Measurements from ENCODE around the gene C4BPB.
A peak's percentile ranks its signal among the peaks of the same experiment; 100 is the strongest.

Gene C4BPB

GRCh38 chr1:207084701-207085180 is 3.9 kb upstream of the C4BPB start:
- Mint-ChIP-seq H3K4me1 (peaks cover 24% of the 10 kb centered on the region), H3K27ac (no peak overlapping the region)
- ATAC-seq: peak; percentile 76

DNA sequence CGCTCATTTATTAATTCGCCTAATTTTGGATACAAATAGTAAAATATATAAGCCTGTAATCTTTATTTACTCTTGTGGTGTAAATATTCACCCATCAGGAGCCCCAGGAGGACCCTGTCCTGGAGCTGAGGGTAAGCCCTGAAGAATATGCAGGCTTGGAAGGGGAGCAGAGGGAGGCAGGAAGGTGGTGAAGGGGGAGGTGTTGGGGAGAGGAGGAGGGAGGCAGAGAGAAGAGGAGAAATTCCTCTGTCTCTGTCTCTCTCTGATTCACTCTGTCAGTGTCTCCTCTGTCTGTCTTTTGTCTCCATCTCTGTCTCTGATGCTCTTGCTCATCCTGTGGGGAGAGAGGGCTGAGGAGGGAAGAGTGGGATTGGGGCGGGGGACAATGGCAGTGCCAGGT is 2.8 kb upstream of the C4BPB start:
- Mint-ChIP-seq H3K36me3 (ENCODE audit: low read depth) (no peaks in the 10 kb centered on the region), H3K4me1 (peaks cover 29% of the 10 kb centered on the region), H3K27ac (no peak overlapping the region), H3K27me3 (peaks cover 2% of the 10 kb centered on the region), H3K4me3 (no peak overlapping the region), H3K9me3 (no peaks in the 10 kb centered on the region)
- ATAC-seq (no peak), DNase-seq (no peak)

More at GRCh38 chr1:207084701-207085180, 3.9 kb upstream of the C4BPB start:
- Mint-ChIP-seq H3K36me3 (ENCODE audit: low read depth) (no peaks in the 10 kb centered on the region), H3K4me3 (no peak overlapping the region), H3K9me3 (no peaks in the 10 kb centered on the region), H3K27me3 (peaks cover 2% of the 10 kb centered on the region)
- DNase-seq: peak; percentile 56

DNA sequence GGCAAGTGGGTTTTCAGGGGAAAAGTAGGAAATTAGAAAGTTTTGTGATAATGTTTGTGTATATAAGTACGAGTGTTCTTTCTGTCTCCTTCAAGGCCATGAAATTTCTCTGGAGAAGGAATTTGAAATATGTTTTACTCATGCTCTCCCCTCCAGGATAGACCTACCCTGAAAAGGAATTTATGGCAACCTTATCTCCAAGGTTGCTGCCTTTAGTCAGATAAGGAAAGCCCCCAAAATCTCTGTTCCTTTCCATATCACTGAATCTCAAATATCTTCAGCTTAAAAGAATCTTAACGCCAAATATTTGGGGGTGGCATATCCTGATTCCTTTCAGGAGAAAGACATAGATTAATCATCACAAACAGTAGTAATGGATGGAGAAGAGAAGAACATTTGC is 499 bp upstream of the C4BPB start:
- DNase-seq: no peak
- H3K4me3 Mint-ChIP-seq: no peak overlapping the region
- H3K9me3 Mint-ChIP-seq: no peaks in the 10 kb centered on the region
- H3K27ac Mint-ChIP-seq: no peak overlapping the region
- ATAC-seq: no peak
- H3K27me3 Mint-ChIP-seq: peaks cover 2% of the 10 kb centered on the region
- H3K4me1 Mint-ChIP-seq: peaks cover 29% of the 10 kb centered on the region
- H3K36me3 Mint-ChIP-seq (ENCODE audit: low read depth): no peaks in the 10 kb centered on the region

DNA sequence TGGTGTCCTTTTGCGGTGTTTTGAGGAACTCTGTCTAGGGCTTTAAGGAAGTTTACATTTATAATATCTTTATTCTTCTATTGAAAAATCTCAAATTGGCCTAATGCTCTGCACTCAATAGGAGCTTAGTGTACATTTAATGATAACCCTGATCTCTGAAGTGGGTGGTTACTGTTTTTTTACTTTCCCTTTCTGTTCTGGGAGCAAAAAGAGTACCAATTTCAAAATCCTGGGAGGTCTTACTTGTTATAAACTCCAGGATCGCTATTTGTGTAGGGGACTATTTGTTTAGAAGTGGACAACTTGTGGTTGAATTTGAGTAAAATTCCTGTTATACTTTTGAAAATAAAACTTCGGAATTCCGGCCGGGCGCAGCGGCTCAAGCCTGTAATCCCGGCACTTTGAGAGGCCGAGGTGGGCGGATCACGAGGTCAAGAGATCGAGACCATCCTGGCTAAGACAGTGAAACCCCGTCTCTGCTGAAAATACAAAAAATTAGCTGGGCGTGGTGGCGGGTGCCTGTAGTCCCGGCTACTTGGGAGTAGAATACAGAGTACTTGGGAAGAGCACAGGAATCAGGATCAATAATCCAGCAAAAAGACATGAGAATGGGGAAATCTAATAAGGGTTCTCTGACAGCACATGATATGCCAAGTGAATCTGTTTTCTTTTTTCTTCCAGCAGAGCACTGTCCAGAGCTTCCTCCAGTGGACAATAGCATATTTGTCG is 1.1 kb downstream of the C4BPB start:
- Mint-ChIP-seq H3K4me1 (peaks cover 25% of the 10 kb centered on the region), H3K27ac (peak overlapping the region; percentile 74), H3K27me3 (no peaks in the 10 kb centered on the region), H3K4me3 (peak overlapping the region; percentile 76), H3K9me3 (no peaks in the 10 kb centered on the region), H3K36me3 (ENCODE audit: low read depth) (no peaks in the 10 kb centered on the region)
- no peak for ATAC-seq
- DNase-seq: no peak

DNA sequence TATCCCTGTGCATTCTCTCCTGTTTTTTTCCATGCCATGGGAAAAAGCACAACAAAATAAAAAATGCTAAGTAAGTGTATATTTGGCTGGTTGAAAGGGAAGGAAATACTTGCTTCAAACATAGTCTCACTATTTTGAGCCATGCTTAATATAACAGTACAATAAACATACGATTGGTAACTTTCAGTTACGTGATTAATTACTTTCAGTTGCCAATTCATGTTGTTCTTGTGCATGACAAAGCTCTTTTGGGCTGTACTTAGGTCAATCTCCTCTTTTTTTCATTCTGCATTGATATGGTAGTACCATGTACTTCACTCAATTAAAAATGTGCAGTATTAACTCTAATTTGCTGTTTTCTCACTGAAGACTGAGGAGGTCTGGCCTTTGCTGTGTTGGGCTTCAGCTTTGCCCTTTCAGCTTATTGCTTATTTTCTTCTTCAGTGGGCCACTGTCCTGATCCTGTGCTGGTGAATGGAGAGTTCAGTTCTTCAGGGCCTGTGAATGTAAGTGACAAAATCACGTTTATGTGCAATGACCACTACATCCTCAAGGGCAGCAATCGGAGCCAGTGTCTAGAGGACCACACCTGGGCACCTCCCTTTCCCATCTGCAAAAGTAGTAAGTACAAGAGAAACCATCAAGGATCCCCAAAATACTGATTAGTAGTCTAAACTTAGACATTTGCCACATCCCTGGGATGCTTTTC is 2.7 kb downstream of the C4BPB start:
- Mint-ChIP-seq H3K27ac (no peak overlapping the region), H3K9me3 (no peaks in the 10 kb centered on the region), H3K36me3 (ENCODE audit: low read depth) (no peaks in the 10 kb centered on the region), H3K4me3 (no peak overlapping the region), H3K4me1 (peaks cover 19% of the 10 kb centered on the region), H3K27me3 (no peaks in the 10 kb centered on the region)
- ATAC-seq: no peak
- DNase-seq: no peak

- Mint-ChIP-seq H3K4me1 (peaks cover 22% of the 10 kb centered on the region), H3K9me3 (no peaks in the 10 kb centered on the region), H3K27ac (no peak overlapping the region), H3K27me3 (no peaks in the 10 kb centered on the region), H3K36me3 (ENCODE audit: low read depth) (peaks cover 5% of the 10 kb centered on the region), H3K4me3 (no peak overlapping the region)
- DNase-seq (no peak), ATAC-seq (no peak)
Measured at GRCh38 chr1:207093944-207094343, 5.3 kb downstream of the C4BPB start.

GRCh38 chr1:207097871-207098324 is 9.2 kb downstream of the C4BPB start:
- peaks cover 9% of the 10 kb centered on the region for H3K4me1 Mint-ChIP-seq
- ATAC-seq (peak; percentile 98), DNase-seq (no peak)
- peaks cover 7% of the 10 kb centered on the region for H3K27me3 Mint-ChIP-seq
- H3K4me3 Mint-ChIP-seq: no peak overlapping the region
- peaks cover 5% of the 10 kb centered on the region for H3K36me3 Mint-ChIP-seq (ENCODE audit: low read depth)
- H3K27ac Mint-ChIP-seq: peak overlapping the region; percentile 78
- H3K9me3 Mint-ChIP-seq: no peaks in the 10 kb centered on the region

- no peak for ATAC-seq
- H3K9me3 Mint-ChIP-seq: no peaks in the 10 kb centered on the region
- H3K27ac Mint-ChIP-seq: no peak overlapping the region
- no peak for DNase-seq
- peaks cover 11% of the 10 kb centered on the region for H3K27me3 Mint-ChIP-seq
- no peak overlapping the region for H3K4me3 Mint-ChIP-seq
- peaks cover 9% of the 10 kb centered on the region for H3K4me1 Mint-ChIP-seq
- peaks cover 5% of the 10 kb centered on the region for H3K36me3 Mint-ChIP-seq (ENCODE audit: low read depth)
Measured at GRCh38 chr1:207101720-207102119, 13.1 kb downstream of the C4BPB start.

DNA sequence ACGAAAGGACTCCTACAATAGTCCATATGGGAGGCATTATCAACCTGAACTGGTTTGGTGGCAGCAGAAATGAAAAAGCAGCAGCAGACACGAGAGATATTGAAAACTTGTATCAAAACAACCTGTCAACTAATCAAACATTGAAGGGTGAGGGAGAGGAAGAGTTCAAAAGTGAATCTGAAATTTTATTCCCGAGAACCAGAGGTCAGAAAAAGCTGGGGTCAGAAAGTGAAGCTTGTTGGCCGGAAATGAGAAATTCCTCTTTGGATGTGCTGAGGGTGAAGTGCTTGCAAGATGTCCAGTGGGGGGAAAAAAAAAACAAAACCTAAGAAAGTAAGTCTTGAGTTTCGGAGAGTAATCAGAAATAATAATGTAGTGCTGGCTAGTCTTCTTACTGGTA is 13.5 kb downstream of the C4BPB start:
- Mint-ChIP-seq H3K27ac (no peak overlapping the region), H3K27me3 (peaks cover 11% of the 10 kb centered on the region), H3K4me3 (no peak overlapping the region), H3K9me3 (no peaks in the 10 kb centered on the region), H3K36me3 (ENCODE audit: low read depth) (peaks cover 5% of the 10 kb centered on the region), H3K4me1 (peaks cover 9% of the 10 kb centered on the region)
- DNase-seq: no peak
- no peak for ATAC-seq

DNA sequence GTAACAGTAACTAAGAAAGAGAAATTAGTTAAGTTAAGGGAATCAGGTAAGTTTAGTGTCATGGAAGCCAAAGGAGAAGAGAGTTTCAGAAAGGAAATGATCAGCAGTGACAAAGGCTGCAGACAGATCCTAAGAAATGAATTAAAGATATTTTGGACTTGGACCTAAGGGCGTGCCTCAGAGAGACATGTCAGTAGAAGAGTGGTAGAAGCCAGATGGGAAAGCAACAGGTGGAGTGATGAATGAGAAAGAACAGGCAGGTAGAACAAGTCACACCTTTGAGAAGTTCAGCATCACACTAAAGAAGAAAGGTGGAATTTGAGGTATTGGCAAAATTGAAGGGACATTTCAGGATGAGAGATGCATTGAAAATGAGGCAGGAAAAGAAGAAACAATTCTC is 14.0 kb downstream of the C4BPB start:
- ATAC-seq: no peak
- Mint-ChIP-seq H3K9me3 (no peaks in the 10 kb centered on the region), H3K4me3 (no peak overlapping the region), H3K27ac (no peak overlapping the region), H3K4me1 (peaks cover 7% of the 10 kb centered on the region), H3K36me3 (ENCODE audit: low read depth) (peaks cover 5% of the 10 kb centered on the region), H3K27me3 (peaks cover 11% of the 10 kb centered on the region)
- no peak for DNase-seq

DNA sequence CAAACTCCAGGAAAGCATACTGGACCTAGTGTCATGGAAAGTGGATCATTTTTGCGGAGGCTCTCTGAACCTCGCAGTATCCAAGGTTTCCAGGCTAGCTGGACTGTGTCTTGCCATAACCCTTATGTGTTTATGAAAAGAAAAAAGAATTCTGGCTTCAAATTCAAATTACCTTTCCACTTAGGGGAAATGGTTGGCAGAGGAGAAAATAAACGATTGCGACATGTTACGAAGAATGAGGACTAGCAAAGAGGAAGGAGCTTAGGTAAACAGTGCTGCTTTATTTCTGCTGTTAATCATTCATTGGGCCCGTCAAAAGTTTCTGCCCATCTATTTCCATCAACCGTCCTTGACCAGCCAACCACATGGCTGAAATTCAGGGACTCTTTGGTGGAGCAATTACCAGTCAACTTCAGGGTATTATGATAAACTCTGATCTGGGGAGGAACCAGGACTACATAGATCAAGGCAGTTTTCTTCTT is 15.3 kb downstream of the C4BPB start, which contains the start of gene C4BPA:
TSS of gene C4BPA (plus strand) at position 342 of the 482 bp plus-strand sequence. CDS start 8,793 bp downstream, outside the sequence.
- no peaks in the 10 kb centered on the region for H3K36me3 Mint-ChIP-seq (ENCODE audit: low read depth)
- no peak within 1 kb of the TSS for H3K27ac Mint-ChIP-seq
- no peaks in the 10 kb centered on the region for H3K4me1 Mint-ChIP-seq
- DNase-seq (no peak), ATAC-seq (no peak)
- H3K27me3 Mint-ChIP-seq: peaks cover 11% of the 10 kb centered on the region
- H3K4me3 Mint-ChIP-seq: no peak within 1 kb of the TSS
- no peaks in the 10 kb centered on the region for H3K9me3 Mint-ChIP-seq

DNA sequence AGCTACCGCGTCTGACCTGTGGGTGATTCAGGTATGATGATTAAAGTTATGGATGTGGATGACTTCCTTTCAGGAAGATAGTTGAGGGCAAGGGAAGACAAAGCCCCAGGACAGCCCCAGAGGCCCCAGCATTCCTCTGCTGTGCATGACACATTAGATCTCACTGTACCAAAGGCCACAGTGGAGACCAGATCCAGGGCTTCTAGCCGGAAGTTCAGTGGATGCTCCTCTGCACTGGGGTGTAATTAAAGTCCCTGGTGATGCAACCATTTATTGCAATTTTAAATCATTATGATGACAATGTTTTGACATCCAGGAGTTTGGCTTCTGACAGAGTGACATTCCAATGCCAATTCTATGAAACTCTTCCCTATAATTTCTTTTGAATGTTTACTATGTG is 20.3 kb downstream of the C4BPB start:
- H3K27ac Mint-ChIP-seq: no peak overlapping the region
- no peaks in the 10 kb centered on the region for H3K4me1 Mint-ChIP-seq
- H3K36me3 Mint-ChIP-seq (ENCODE audit: low read depth): no peaks in the 10 kb centered on the region
- DNase-seq (no peak), ATAC-seq (no peak)
- peaks cover 2% of the 10 kb centered on the region for H3K27me3 Mint-ChIP-seq
- H3K9me3 Mint-ChIP-seq: no peaks in the 10 kb centered on the region
- no peak overlapping the region for H3K4me3 Mint-ChIP-seq

- peaks cover 2% of the 10 kb centered on the region for H3K27me3 Mint-ChIP-seq
- no peak overlapping the region for H3K27ac Mint-ChIP-seq
- no peak overlapping the region for H3K4me3 Mint-ChIP-seq
- DNase-seq (no peak), ATAC-seq (no peak)
- no peaks in the 10 kb centered on the region for H3K36me3 Mint-ChIP-seq (ENCODE audit: low read depth)
- H3K4me1 Mint-ChIP-seq: no peaks in the 10 kb centered on the region
- no peaks in the 10 kb centered on the region for H3K9me3 Mint-ChIP-seq
Measured at GRCh38 chr1:207112616-207113296, 24.1 kb downstream of the C4BPB start.

GRCh38 chr1:207115269-207115668 is 26.6 kb downstream of the C4BPB start:
- ATAC-seq: no peak
- Mint-ChIP-seq H3K36me3 (ENCODE audit: low read depth) (no peaks in the 10 kb centered on the region), H3K4me1 (no peaks in the 10 kb centered on the region), H3K27ac (no peak overlapping the region), H3K27me3 (no peaks in the 10 kb centered on the region), H3K9me3 (no peaks in the 10 kb centered on the region), H3K4me3 (no peak overlapping the region)
- no peak for DNase-seq
